GM20431 (cell line): ENCODE measurements around the gene KLHDC8A.
"Not testable (repeated sequence)": the region's sequence is repeated elsewhere in the genome, so short reads cannot be mapped to it uniquely, and the experiment has no call there.

Source experiments
- in situ Hi-C: fragments of 300-500 bp; cut with MseI, MboI; formaldehyde crosslinking; loops from one replicate; pipeline ENCODE4 v1.15.0; 2020; ENCODE audit warnings: low sequenced_read_pairs; ENCODE audit not compliant: unreplicated experiment

Gene KLHDC8A

DNA sequence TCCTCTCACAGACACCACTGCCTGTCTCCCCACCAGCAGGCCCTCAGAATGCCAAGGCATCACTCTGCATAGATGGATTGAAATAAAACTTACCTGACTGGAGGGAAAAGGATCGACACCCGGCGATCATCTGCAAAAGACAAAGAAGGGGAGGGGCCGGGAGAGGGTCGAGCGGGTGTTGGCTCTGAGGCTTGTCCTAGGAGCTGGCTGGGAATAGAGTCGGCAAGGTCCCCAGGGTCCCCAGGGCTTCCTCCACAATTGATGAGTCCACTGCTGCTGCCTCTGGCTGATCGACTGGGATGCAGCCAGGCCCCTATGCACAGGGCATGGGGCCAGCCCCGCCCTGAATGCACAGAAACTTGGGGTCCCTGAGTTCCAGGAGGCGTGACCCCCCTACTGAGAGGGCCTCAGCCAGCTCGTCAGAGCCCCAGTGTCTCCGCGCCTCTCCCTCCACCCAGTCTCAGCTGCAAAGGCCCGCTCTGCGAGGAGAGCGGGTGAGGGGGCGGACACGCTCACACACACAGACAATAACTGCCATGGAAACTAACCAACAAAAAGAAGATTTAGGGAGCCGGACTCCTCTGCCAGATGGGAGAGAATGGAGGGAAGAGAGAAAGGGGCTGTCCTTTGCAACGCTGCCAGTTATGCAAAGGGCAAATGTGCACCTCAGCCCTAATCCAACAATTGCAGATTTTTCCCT, at the start of gene KLHDC8A:
KLHDC8A (minus strand) TSS at position 483 of the 700 bp plus-strand sequence. CDS start 13,318 bp downstream, outside the sequence.
- in situ Hi-C loops = no loop called here

DNA sequence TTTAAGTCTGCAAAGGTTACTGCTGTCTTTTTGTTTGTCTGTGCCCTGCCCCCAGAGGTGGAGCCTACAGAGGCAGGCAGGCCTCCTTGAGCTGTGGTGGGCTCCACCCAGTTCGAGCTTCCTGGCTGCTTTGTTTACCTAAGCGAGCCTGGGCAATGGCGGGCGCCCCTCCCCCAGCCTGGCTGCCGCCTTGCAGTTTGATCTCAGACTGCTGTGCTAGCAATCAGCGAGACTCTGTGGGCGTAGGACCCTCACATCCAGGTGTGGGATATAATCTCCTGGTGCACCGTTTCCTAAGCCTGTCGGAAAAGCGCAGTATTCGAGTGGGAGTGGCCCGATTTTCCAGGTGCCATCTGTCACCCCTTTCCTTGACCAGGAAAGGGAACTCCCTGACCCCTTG, 49.5 kb upstream of the KLHDC8A start:
- in situ Hi-C loops = not testable (repeated sequence)

DNA sequence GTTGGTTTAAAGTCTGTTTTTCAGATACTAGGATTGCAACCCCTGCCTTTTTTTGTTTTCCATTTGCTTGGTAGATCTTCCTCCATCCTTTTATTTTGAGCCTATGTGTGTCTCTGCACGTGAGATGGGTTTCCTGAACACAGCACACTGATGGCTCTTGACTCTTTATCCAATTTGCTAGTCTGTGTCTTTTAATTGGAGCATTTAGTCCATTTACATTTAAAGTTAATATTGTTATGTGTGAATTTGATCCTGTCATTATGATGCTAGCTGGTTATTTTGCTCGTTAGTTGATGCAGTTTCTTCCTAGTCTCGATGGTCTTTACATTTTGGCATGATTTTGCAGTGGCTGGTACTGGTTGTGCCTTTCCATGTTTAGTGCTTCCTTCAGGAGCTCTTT, 47.8 kb upstream of the KLHDC8A start:
- in situ Hi-C loops = not testable (repeated sequence)

GRCh38 chr1:205398586-205398985, 41.9 kb upstream of the KLHDC8A start:
- in situ Hi-C loops = loop anchor here (25.0 kb wide), 1 partner anchor 89 kb away; no protein-coding TSS in a partner anchor

- in situ Hi-C loops = loop anchor here (25.0 kb wide), 1 partner anchor 90 kb away; no protein-coding TSS in a partner anchor
Measured at GRCh38 chr1:205396967-205397616, 40.4 kb upstream of the KLHDC8A start.

GRCh38 chr1:205395616-205396015, 38.9 kb upstream of the KLHDC8A start:
- in situ Hi-C loops = loop anchor here (25.0 kb wide), 1 partner anchor 92 kb away; no protein-coding TSS in a partner anchor

- in situ Hi-C loops = loop anchor here (25.0 kb wide), 1 partner anchor 95 kb away; no protein-coding TSS in a partner anchor
Measured at GRCh38 chr1:205392650-205393049, 35.9 kb upstream of the KLHDC8A start.

GRCh38 chr1:205391386-205391785, 34.7 kb upstream of the KLHDC8A start:
- in situ Hi-C loops = loop anchor here (25.0 kb wide), 1 partner anchor 96 kb away; no protein-coding TSS in a partner anchor

DNA sequence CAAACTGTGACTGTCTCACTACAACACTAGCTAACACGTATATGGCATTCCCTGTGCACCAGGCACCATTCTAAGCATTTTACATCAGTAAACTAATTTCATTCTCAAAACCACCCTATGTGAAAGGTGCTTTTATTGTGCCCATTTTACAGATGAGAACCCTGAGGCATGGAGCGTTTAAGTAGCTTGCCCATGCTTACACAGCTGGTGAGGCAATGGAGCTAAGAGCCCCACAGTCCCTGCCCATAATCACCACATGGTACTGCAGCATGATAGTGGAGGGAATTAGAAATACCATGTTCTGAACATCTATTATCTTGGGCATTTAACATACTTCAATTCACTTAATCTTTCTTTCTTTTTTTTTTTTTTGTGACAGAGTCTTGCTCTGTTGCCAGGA, 31.1 kb upstream of the KLHDC8A start:
- in situ Hi-C loops = loop anchor here (25.0 kb wide), 1 partner anchor 99 kb away; no protein-coding TSS in a partner anchor

DNA sequence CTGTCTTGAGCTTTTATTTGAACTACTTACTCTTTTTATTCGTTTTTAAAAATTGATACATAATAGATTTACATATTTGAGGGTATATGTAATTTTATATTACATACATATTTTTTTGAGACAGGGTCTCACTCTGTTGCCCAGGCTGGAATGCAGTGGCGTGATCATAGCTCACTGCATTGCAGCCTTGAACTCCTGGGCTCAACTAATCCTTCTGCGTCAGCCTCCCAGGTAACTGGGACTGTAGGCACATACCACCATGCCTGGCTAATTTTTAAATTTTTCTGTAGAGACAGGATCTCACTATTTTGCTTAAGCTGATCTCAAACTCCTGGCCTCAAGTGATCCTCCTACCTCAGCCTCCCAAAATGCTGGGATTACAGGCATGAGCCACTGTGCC, 26.3 kb upstream of the KLHDC8A start:
- in situ Hi-C loops = loop anchor here (25.0 kb wide), 1 partner anchor 104 kb away; no protein-coding TSS in a partner anchor

DNA sequence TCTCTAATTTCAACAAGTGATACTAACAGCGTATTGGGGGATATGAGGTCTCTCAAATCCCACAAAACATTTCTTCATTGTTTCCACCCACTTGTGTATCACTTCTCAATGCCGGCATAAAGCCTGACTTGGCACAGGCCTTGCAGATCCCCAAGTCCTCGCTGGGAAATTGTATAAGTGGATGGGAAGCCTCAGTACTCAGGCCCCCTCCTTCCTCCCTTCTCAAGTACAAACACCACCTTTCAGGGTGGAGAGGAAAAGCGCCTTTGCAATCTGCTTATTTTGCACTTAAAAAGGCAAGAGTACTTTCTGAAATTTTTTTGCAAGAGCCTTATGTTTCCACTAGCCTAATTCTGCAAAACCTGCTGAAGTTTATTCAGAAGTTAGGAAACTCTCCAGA, 25.8 kb upstream of the KLHDC8A start:
- in situ Hi-C loops = loop anchor here (25.0 kb wide), 1 partner anchor 105 kb away; no protein-coding TSS in a partner anchor

DNA sequence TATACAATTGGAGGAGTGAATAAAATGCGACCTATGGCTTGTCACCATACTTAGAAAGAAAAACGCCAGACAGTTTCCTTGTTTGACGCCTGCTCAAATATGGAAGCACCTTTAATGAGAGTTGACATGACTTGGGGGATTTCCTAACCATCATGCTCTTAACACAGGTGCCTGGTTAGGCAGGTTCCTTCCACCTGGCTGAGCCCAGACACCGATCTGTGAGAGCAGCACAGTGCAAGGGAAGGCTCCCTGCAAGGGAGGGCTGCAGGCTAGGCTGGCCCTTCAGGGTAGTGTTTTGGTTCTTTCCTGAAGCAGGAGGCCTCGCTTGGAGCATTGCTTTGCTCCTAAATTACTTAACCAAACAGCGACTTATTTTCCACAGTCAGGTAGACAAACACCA, 24.6 kb upstream of the KLHDC8A start:
- in situ Hi-C loops = loop anchor here (25.0 kb wide), 1 partner anchor 106 kb away; no protein-coding TSS in a partner anchor

GRCh38 chr1:205380882-205381281, 24.2 kb upstream of the KLHDC8A start:
- in situ Hi-C loops = loop anchor here (25.0 kb wide), 1 partner anchor 106 kb away; no protein-coding TSS in a partner anchor

- in situ Hi-C loops = loop anchor here (25.0 kb wide), 1 partner anchor 108 kb away; no protein-coding TSS in a partner anchor
Measured at GRCh38 chr1:205379056-205379455, 22.3 kb upstream of the KLHDC8A start.

GRCh38 chr1:205377355-205377754, 20.6 kb upstream of the KLHDC8A start:
- in situ Hi-C loops = loop anchor here (25.0 kb wide), 1 partner anchor 110 kb away; no protein-coding TSS in a partner anchor

DNA sequence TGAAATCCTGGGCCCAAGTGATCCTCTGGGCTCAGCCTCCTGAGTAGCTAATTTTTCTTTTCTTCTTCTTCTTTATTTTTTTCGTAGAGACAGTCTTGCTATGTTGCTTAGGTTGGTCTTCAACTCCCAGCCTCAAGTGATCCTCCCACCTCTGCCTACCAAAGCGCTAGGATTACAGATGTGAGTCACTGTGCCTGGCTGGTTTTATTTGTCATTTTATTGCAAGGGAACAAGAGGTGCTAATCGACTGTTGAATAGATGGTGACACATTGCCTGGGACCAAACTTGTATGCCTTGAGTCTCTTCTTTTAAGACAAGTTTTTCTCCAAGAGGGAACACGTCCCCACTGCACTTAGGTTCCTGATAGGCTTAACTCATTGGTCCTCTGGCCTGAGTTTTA, 20.0 kb upstream of the KLHDC8A start:
- in situ Hi-C loops = loop anchor here (25.0 kb wide), 1 partner anchor 111 kb away; no protein-coding TSS in a partner anchor

GRCh38 chr1:205375835-205376545, 19.3 kb upstream of the KLHDC8A start:
- in situ Hi-C loops = loop anchor here (25.0 kb wide), 1 partner anchor 111 kb away; no protein-coding TSS in a partner anchor

GRCh38 chr1:205374210-205375078, 17.7 kb upstream of the KLHDC8A start:
- in situ Hi-C loops = loop anchor here (25.0 kb wide), 1 partner anchor 113 kb away; no protein-coding TSS in a partner anchor

DNA sequence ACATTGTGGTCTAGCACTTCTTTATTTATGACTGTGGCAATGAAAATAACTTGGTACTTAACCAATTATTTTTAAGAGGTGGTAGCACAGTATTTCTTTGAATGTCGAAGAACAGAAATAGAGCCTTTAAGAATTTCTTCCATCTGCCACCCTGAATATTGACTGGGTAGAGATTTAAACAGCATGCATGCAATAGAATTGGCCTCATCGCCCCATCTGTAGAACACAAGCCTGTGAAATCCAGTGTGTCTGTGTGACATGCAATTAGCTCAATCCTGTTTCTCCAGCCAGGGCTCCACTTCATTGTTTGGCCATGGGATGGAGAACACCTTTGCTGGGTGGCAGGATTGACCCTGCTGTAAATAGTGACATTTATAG, 17.1 kb upstream of the KLHDC8A start:
- in situ Hi-C loops = no loop called here
